Superior temporal gyrus (tissue), 1 donor: Measurements from ENCODE around the gene PLEKHF1.
A peak's percentile ranks its signal among the peaks of the same experiment; 100 is the strongest.
"Not testable (repeated sequence)": the region's sequence is repeated elsewhere in the genome, so short reads cannot be mapped to it uniquely, and the experiment has no call there.

ENCODE experiments used
- DNase-seq: peaks from one replicate; pipeline ENCODE4 v3.0.0-alpha.2; 2016; ENCODE audit errors: extremely low spot score

PLEKHF1 gene, protein sequence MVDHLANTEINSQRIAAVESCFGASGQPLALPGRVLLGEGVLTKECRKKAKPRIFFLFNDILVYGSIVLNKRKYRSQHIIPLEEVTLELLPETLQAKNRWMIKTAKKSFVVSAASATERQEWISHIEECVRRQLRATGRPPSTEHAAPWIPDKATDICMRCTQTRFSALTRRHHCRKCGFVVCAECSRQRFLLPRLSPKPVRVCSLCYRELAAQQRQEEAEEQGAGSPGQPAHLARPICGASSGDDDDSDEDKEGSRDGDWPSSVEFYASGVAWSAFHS

DNA sequence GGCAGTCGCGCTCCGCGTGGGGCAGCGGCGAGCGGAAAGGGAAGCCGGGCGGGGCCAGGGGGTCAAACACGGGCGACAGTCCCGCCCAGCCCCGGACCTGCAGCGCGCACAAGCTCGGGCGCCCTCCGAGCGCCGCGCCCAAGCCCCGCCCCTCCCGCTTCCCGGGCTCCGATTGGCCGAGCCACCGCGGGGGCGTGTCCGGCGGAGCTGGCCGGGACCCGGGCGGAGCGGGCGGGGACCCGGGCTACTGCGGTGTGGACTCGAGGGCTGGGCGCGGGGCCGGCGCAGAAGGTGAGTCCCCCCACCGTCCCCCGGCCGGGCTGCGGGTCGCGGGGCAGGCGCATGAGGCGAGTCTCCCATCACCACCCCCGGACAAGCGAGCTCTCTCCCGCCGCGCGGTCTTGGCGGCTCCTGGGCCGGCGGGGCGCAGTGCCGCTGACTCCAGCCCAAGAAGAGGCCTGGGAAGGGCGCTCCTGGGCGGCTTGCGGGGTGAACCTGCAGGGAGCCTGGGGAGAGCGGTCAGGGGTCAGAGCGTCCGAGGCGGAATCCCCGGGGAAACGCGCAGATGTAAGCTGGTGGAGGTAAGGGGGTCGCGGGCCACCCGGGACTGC is at the start of gene PLEKHF1:
TSS of gene PLEKHF1 (plus strand) at position 247 of the 611 bp plus-strand sequence. CDS start 8,379 bp downstream, outside the sequence.
- DNase-seq = peak; percentile 82

DNA sequence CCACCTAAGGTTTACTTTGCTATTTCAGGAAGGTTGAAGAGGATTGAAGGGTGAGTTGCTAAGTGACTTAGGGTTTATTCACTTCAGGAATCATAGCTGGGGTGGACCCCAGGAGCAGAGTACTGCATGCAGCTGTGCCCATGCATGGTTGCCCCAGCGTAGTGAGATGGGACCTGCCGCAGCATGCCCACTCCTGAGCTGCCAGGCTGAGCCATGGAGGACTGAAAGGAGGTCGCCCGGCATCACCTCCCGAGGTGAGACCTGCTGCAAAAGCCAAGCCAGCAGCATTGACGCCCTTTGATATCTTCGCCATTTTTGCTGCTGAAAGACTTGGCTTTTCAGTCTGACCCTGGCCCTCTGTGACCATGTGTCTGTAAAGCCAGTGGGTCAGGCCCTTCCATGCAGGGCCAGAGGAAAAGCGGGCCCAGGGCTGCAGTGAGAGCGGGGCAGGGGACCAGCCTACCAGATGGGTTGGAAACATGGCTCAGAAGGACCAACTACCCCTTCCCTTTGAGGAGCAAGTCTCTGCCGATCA is 49.3 kb upstream of the PLEKHF1 start:
- no peak for DNase-seq

DNA sequence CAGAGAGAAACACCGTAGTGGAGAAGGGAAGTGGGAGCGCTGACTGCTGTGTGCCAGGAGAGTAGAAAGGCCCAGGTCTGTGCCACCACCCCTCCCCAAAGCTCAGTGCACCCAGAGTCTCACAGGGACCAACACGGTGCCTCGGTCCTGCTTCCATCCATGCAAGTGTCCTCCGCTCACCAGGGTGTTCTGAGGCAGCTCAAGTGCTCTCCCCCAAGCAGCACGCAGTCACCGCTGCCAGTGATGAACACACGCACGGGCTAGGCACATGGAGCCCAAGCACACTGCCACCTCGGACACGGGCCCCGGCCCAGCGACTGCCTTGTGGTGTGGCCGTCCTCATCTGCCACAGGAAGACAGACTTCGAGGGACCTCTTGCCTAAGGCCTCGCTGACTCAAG is 48.7 kb upstream of the PLEKHF1 start:
- no peak for DNase-seq

DNA sequence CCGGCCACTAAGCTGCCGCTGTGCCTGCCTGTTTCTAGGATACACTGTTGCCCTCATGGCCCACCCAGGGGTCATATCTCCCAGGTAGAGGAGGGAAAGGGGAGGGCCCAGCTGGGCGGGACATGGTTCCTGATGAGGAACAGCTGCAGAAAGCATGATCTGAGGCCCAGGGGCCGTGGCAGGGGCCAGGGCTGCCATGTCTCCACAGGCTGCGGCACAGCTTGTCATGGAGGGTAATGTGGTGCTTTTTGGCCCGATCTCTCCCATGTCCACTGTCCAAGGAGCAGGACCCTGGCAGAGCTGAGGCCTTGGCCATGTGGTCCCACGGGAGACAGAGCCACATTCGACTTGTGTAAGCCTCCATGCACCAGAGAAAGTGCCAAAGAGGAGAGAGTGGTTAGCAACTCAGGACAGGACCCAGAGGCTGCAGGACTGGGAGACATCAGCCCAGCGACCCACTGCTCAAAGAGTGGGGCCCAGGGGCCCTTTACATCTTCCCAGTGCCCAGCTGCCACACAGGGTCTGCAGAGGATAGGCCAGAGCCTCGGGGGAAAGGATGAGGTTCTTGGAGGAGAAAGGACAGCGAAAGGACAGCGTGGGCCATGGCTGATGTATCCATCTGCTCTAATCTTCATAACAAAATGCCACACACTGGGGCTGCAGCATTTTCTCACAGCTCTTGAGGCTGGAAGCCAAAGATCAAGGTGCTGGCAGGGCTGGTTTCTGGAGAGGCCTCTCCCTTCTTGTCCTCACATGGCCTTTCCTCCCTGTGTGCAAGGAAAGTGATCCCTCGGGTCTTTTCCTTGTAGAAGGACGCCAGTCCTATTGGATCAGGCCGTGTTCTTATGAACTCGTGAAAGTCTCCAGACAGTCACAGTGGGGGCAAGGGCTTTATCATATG is 47.6 kb upstream of the PLEKHF1 start:
- DNase-seq = no peak

DNA sequence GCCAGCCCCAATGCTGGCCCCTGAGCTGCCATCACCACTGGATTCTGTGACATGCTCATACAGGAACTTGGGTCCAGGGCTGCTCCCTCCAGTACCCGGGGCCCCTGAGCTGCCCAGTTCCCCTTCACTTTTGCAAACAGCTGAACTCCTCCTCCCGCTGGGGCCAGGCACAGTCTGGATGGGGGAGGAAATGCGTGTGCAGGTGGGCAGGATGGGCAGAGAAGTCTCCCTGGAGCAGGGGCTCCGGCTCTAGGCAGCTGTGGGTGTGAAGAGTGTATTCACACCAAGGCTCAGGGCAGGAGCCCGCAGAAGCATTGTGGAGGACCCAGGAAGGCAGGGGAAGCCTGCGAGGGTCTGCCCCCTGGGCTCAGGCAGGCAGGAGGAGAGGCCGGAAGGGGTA is 46.8 kb upstream of the PLEKHF1 start:
- no peak for DNase-seq

DNA sequence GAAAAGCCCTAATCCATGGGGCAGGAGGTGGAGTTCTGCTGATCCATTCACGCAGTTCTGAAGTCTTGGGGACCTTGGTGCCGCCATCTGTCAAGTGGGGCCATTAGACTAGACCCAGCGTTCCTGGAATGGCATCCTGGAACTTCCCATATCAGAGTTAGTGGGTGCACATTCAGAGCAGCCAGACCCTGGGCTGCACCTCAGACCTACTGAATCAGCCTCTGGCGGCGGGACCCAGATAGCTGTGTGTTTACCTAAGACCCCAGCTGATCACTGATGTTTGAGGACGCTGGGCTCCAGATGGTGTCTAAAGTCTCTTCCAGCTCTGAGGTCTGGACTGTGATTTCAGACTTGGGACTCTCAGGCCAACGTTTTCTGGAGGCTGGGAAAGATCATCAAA is 46.4 kb upstream of the PLEKHF1 start:
- no peak for DNase-seq

DNA sequence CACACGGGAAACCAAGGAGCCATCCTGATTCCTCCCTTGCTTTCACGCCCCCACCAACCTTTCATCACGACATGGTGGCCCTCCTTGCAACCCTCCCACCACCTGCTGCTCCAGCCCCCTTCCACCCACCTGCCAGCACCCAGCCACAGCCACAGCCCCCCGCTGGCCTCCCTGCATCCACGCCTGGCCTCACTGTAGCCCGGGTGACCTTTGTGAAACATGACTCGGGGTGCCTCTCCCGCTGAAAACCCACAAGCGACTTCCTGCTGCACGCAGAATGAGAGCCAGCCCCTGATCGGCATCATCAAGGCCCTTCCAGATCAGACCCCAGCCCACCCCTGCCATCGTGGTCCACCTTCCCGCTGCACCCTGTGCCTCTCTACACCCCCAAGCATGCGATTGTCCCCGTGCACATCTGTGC is 44.3 kb upstream of the PLEKHF1 start:
- DNase-seq = no peak

DNA sequence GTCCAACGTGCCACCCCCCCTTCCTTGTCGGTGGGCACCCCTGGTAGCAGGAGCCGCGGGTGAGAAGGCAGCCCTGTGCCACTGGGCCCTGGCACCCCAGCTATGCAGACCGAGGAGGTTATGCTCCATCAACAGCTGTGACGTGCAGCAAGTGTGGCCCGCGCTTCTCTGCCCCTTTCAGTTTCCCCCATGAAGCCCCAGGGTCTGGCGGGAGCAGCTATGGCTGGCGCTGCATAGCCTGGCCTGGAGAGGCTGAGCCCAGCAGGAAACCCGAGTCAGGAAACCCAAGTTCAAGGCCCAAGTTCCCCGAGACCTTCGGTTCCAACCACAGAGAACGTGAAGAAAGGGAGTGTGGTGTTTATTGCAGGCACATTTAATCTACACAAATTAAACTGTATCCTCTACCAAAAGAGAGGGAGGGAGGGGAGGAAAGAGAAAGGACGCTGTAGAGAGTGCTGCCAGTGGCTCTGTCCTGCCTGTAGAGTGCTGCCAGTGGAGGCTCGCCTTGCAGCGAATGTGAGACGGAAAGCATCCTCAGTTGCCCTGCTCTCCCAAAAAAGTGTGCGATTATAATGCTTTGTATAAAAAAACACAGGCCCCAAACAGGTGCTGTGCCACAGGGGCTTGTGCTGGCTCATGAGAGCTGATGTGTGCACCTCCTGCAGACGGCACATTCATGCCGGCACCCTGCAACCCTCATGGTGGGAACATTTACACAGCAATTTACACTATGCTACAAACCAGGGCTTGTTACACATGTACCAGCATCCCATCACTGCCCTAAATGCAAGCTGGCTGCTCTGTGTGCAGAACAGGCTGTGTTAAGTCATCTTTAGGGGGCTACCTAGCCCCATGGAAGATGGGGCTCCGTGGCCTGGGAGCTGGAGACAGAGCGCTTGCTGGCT is 42.8 kb upstream of the PLEKHF1 start:
- no peak for DNase-seq

DNA sequence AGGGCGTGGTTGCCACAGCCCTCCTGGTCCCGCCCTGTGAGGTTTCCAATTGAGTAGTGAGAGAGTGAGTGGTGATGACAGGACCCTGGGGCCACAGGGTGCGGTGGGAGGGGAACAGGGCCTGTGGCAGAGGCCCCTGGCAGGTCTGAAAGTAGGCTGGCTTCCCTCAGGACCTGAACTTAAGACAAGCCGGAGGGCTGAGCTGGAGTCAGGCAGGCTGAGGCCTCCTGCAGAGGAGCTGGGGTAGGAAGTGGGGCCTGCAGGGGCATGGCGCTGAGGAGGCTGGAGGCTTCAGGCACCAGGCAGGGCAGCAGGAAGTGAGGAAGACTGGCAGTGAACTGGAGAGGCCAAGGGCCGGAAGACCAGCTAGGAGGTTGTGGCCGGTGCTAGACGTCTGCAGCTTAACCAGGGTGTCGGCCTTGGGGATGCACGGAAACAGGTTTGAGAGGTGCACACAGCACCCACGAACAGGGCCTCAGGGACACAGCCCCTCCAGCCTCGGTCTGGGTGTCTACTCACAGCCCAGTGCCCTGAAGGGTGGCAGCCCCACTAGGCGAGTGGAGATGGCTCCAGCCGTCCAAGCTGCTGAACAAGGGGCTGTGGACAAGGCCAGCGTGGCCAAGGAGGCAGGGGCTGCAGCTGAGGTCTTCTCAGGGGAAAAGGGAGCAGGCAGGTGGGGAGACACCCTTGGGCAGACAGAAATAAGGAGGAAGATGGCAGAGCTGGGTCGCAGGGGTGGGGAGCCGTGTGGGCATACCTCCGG is 41.4 kb upstream of the PLEKHF1 start:
- DNase-seq = no peak

DNA sequence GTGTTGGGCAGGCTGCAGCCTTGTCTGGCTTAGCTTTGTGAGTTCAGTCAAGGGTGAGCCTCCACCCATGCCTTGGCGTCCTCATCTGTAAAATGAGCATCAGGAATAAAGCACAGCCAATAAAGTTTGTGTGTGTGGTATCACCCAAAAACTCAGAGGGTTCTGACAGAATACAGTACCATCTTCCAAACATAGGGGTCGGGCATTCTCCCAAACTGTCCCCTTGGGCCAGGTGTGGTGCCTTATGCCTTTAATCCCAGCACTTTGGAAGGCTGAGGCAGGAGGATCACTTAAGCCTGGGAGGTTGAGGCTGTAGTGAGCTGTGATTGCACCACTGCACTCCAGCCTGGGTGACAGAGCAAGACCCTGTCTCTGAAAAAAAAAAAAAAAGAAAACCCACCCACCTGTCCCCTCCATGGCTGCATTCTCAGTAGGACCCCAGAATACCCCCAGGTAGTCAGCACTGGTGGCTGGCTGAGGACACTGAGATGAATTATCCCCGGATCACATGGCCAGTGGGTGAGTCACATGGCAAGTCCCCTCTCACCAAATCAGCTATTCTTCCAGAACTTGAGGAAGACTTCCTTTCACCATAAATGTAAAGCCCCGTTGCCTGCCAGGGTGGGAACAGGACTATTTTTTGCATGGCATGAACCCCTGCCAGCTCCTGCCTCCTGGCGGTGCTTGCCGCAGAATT is 40.6 kb upstream of the PLEKHF1 start:
- DNase-seq = no peak

DNA sequence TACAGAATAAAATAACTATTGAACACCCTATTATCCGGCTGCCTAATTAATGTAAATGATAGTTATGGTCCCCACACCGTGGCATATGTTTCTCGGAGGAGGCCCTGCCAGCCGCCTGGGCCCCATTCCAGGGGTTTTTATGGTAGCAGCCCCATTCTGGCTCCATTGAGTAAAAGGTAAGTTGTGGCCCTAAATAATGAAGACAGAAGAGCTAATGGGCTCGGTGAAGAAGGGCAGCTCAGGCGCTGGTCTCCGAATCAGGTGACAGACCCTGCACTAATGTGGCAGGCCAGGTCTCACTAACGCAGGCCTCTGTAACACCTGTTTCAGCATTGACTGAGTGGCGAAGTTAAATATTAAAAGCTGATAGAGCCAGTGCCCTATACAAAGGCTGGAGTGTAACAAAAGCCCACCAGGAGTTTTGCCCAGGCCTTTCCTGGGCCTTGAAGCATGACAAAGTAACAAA is 40.0 kb upstream of the PLEKHF1 start:
- no peak for DNase-seq

DNA sequence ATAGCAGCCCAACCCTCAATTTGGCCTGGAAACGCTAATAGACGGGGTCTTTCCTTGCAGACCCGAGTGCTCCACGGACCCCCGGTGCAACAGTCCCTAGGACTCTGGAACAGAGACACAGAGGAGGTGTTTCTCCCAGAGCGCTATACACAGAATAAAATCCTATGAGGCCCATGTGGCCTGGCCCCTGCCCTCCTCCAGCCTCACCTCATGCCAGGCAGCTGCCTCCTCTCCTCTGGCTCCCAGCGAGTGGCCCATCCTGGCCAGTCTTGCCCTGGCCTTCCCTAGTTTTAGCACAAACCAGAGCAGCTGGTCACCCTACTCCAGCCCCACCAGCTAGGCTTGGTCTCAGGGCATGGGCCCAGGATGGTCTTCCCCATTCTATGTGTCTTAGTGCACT is 38.9 kb upstream of the PLEKHF1 start:
- no peak for DNase-seq

DNA sequence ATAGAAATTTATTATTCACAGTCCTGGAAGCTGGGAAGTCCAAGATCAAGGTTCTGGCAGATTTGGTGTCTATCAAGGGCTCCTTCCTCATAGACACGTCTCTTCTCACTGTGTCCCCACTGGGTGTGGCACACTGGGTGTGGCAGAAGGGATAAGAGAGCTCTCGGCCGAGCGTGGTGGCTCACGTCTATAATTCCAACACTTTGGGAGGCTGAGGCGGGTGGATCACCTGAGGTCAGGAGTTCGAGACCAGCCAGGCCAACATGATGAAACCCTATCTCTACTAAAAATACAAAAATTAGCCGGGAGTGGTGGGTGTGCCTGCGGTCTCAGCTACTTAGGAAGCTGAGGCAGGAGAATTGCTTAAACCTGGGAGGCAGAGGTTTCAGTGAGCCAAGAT is 38.4 kb upstream of the PLEKHF1 start:
- not testable (repeated sequence) for DNase-seq

DNA sequence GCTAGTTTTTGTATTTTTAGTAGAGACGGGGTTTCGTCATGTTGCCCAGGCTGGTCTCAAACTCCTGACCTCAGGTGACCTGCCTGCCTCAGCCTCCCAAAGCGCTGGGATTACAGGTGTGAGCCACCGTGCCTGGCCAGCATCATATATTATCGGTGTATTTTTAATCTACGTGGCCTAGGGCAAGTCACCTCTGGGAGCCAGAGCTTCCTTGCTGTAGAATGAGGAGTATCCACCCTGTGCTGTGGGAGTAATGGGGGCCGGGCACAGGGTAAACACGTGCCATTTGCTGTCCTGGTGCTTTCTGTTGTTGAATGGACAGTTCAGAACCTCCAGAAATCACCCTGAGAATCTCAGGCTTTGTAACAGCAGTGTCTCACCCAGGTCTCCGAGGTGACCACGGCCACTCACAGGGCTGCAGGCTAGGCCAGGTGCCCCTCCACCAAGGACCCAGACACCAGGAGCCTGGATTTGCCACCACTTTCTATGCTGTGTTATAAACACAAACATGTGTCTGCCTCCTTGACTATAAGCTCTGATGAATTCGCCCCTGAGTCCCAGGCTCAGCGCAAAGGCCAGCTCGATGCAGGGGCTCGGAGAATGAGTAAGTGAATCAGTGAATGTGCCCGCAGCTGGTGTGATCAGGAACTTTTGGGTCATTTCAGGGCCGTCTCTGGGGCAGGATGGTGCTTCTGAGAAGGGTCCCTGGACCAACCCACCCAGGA is 36.4 kb upstream of the PLEKHF1 start:
- DNase-seq = no peak

DNA sequence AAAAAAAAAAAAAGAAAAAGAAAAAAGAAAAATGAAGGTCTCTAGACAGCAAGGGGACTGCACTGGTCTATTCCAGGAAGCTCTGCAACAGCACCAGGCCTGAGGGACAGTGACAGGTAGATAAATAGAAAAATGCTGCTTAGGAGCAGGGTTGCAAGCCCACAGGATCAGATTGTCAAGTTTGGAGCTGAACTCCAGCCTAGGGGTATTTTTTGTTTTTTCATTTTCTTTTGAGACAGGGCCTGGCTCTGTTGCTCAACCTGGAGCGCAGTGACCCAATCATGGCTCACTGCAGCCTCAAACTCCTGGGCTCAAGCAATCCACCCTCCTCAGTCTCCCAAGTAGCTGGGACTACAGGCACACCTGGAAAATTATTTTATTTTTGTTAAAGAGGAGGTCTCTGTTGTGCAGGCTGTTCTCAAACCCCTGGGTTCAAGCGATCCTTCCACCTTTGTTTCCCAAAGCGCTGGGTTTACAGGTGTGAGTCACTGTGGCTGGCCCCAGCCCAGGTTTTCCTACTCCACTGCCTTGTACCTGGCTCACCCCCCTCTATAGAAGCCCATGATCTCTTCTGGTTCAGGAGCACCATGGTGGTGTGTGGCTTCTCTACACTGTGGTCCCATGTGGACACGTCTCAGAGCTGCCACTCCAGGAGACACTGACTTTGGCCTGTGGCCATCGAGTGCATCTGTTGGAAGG is 35.3 kb upstream of the PLEKHF1 start:
- DNase-seq = no peak

DNA sequence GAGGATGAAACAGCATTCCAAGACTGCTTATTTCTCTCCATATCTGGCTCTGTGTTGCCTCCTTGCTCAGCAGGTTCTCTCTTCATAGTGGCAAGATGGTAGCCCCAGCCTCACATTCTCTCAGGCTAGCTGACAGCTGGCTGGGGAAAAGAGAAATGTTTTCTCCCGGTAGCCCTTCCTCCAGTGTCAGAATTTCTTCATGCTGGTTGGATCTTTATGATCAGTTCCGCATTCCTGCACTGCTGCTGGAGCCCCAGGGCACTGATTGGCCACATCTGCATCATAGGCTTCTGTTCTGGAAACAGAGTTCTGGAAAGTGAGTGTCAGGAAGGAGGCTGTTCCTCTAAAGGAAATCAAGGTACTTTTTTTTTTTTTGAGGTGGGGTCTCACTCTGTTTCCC is 34.6 kb upstream of the PLEKHF1 start:
- DNase-seq = no peak

DNA sequence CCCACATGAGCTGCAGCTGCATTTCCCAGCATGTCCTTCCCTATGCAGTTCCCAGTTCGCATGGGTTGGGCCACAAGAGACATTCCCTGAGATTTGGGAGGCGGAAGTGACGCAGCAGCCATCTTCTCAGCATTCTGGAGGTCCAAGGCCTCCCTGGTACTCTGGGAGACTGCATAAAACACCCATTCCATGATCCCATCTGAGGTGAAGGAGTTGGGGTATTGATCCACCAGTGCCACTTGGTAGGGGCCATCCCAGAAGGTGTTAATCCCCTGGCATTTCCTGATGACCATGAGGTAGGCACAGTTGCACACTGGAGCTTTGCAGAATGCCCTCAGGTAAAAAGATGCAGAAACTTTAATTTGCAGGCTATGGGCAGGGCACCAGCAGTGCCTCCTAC is 33.8 kb upstream of the PLEKHF1 start:
- no peak for DNase-seq

DNA sequence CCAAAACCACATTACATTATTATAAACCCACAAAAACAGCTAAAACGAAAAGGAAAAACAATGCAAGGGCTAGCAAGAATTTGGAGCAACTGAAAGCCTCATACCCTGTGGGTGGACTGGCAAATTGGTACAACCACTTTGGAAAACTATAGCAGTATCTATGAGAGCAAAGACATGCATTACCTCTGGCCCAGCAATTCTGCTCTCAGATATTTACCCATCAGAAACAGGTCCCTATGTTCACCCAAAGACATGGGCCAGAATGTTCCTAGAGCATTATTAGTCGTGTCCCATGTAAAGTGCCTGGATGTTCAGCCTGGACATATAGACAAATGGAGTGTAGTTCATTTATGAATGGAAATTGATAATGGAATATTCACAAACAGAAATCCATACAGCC is 31.3 kb upstream of the PLEKHF1 start:
- DNase-seq = no peak
